Neural progenitor cell (in vitro differentiated cells): Measurements from ENCODE around the gene SOST. TPM values are rescaled to one million over a fixed set of nuclear protein-coding genes. Genes with fewer than 3 reads are reported as not detected.

ENCODE experiments used
- DNase-seq: peaks from one replicate; pipeline ENCODE4 v3.0.0-alpha.2; 2016; ENCODE audit warnings: low spot score
- H2AFZ ChIP-seq: fragments of 200-600 bp; sonication (generic); replicated peaks from 2 replicates; pipeline ENCODE4 v1.6.1; 2016; ENCODE audit warnings: antibody characterized with exemption
- H3F3A ChIP-seq: fragments of 200-600 bp; sonication (generic); 2 replicates; pipeline ENCODE4 v1.6.1; 2016; ENCODE audit warnings: antibody characterized with exemption, low read depth
- H3K27ac ChIP-seq: fragments of 200-600 bp; sonication (generic); 2 replicates; pipeline ENCODE4 v1.5.1; 2016; ENCODE audit warnings: mild to moderate bottlenecking
- H3K27me3 ChIP-seq: fragments of 200-600 bp; sonication (generic); 2 replicates; pipeline ENCODE4 v1.6.1; 2016; ENCODE audit warnings: mild to moderate bottlenecking, moderate library complexity
- H3K36me3 ChIP-seq: fragments of 200-600 bp; sonication (generic); 2 replicates; pipeline ENCODE4 v1.5.1; 2016
- H3K4me1 ChIP-seq: fragments of 200-600 bp; sonication (generic); 2 replicates; pipeline ENCODE4 v1.6.1; 2016; ENCODE audit warnings: mixed run types
- H3K4me2 ChIP-seq: fragments of 200-600 bp; sonication (generic); 2 replicates; pipeline ENCODE4 v1.6.1; 2016
- H3K4me3 ChIP-seq: fragments of 200-600 bp; sonication (generic); 2 replicates; pipeline ENCODE4 v1.5.1; 2016
- H3K79me2 ChIP-seq: fragments of 200-600 bp; sonication (generic); 2 replicates; pipeline ENCODE4 v1.6.1; 2016; ENCODE audit warnings: low read depth
- H3K9ac ChIP-seq: fragments of 200-600 bp; sonication (generic); 2 replicates; pipeline ENCODE4 v1.6.1; 2016
- H3K9me3 ChIP-seq: fragments of 200-600 bp; sonication (generic); 2 replicates; pipeline ENCODE4 v1.5.1; 2016; ENCODE audit warnings: low read depth
- H4K20me1 ChIP-seq: fragments of 200-600 bp; sonication (generic); 2 replicates; pipeline ENCODE4 v1.6.1; 2016; ENCODE audit warnings: low read depth
- H3K27ac Mint-ChIP-seq: 3 replicates; pipeline ENCODE4 v1.8.0; 2021; ENCODE audit warnings: mixed read lengths
- H3K27me3 Mint-ChIP-seq: 2 replicates; pipeline ENCODE4 v1.8.0; 2022; ENCODE audit warnings: low read depth, mild to moderate bottlenecking, inconsistent platforms, moderate library complexity, mixed read lengths; ENCODE audit not compliant: insufficient read depth
- H3K36me3 Mint-ChIP-seq: 3 replicates; pipeline ENCODE4 v1.8.0; 2021; ENCODE audit warnings: mixed read lengths
- H3K4me1 Mint-ChIP-seq: 3 replicates; pipeline ENCODE4 v1.8.0; 2021; ENCODE audit warnings: mixed read lengths
- H3K4me3 Mint-ChIP-seq: 3 replicates; pipeline ENCODE4 v1.8.0; 2021; ENCODE audit warnings: mild to moderate bottlenecking, moderate library complexity, mixed read lengths
- H3K9me3 Mint-ChIP-seq: 3 replicates; pipeline ENCODE4 v1.8.0; 2020; ENCODE audit warnings: mixed read lengths
- EZH2 ChIP-seq: fragments of 200-600 bp; sonication (generic); IDR thresholded peaks from 2 replicates; pipeline ENCODE4 v1.6.1; 2017; ENCODE audit warnings: antibody characterized with exemption, mild to moderate bottlenecking, moderate library complexity
- EZH2phosphoT487 ChIP-seq: fragments of 200-600 bp; sonication (generic); IDR thresholded peaks from 2 replicates; pipeline ENCODE4 v1.6.1; 2017; ENCODE audit warnings: antibody characterized with exemption
- total RNA-seq: library from RNA; depleted of rRNA; stranded (reverse); fragments of >200 nt; gene quantifications from 2 replicates; pipeline ENCODE4 v1.2.3, GENCODE V29; 2015; ENCODE audit warnings: low replicate concordance
- TF ChIP-seq, protein P1 (sequence below): fragments of 200-600 bp; sonication (generic); IDR thresholded peaks from 2 replicates; pipeline ENCODE4 v1.5.1; 2017; ENCODE audit warnings: antibody characterized with exemption, mild to moderate bottlenecking

SOST gene
- total RNA-seq, 1 donor from 2014 or later: 0.06 TPM

DNA sequence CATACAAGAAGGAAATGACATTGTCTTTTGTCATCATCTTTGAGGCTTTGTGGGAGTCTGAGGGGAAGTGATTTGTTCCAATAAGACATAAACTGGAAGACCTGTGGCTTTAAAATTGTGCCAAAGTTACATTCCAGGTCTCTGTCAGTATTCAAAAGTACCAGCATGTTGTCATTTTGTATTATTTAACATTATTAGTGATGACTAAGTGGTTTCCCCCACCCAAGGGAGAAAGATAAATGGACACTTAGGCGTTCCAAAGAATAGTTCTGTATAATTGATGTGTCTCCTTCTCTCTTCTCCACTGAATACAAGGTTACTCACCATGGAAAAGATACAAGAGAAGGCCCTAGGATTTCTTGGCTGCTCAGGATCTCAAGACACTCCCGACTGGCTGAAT is 25.5 kb upstream of the SOST start:
- H3K79me2 ChIP-seq: no peaks in the 10 kb centered on the region
- H4K20me1 ChIP-seq: no peaks in the 10 kb centered on the region
- no peak overlapping the region for H3K9ac ChIP-seq
- peaks cover 7% of the 10 kb centered on the region for H3F3A ChIP-seq
- no peak overlapping the region for H3K4me3 ChIP-seq
- Mint-ChIP-seq H3K36me3 (no peaks in the 10 kb centered on the region), H3K27me3 (peaks cover 5% of the 10 kb centered on the region), H3K9me3 (no peaks in the 10 kb centered on the region), H3K27ac (no peak overlapping the region), H3K4me1 (peaks cover 3% of the 10 kb centered on the region), H3K4me3 (no peak overlapping the region)
- no peaks in the 10 kb centered on the region for H3K9me3 ChIP-seq
- no peak overlapping the region for H3K4me2 ChIP-seq
- peaks cover 5% of the 10 kb centered on the region for H3K4me1 ChIP-seq
- H3K27me3 ChIP-seq: peaks cover 35% of the 10 kb centered on the region
- TF ChIP-seq EZH2 (no peak), EZH2phosphoT487 (no peak)
- TF ChIP-seq, protein P1, sequence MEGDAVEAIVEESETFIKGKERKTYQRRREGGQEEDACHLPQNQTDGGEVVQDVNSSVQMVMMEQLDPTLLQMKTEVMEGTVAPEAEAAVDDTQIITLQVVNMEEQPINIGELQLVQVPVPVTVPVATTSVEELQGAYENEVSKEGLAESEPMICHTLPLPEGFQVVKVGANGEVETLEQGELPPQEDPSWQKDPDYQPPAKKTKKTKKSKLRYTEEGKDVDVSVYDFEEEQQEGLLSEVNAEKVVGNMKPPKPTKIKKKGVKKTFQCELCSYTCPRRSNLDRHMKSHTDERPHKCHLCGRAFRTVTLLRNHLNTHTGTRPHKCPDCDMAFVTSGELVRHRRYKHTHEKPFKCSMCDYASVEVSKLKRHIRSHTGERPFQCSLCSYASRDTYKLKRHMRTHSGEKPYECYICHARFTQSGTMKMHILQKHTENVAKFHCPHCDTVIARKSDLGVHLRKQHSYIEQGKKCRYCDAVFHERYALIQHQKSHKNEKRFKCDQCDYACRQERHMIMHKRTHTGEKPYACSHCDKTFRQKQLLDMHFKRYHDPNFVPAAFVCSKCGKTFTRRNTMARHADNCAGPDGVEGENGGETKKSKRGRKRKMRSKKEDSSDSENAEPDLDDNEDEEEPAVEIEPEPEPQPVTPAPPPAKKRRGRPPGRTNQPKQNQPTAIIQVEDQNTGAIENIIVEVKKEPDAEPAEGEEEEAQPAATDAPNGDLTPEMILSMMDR: no peak
- H3K27ac ChIP-seq: no peak overlapping the region
- H2AFZ ChIP-seq: no peak overlapping the region
- DNase-seq: no peak
- no peaks in the 10 kb centered on the region for H3K36me3 ChIP-seq

DNA sequence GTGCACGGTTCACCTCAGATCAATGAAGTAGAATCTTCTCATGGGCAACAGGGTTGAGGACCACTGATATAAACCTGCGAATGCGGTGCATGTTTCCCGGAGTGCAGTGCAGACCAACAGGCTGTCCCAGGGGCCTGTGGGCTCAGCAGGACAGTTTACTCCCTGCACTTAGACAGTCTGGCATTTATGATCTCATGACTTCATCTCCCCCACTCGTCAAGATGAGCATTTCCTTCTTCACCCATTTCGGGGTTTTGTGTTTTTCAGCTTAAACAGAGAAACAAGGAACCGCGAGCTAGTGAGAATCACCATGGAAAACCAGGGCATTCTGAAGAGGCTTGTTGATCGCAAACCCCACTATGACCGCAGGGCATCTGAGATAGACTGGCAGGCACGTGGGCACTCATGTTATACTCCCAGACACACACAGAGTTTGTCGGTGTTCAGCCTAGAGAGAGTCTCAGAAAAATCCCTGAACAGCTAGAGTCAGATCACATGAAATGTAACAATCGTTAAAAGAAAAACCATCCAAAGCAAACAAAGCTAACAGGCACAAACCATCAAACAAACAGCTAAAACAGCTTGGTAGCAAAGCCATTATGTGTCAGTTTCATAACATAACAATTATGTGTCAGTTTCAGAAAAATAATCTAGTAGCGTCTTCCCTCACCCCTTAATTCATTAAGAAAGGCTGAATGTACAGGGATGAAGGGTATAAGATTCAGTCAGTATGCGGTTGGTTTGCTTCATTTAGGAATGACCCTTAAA is 24.5 kb upstream of the SOST start:
- Mint-ChIP-seq H3K36me3 (no peaks in the 10 kb centered on the region), H3K27ac (no peak overlapping the region), H3K27me3 (peaks cover 5% of the 10 kb centered on the region), H3K4me1 (peaks cover 3% of the 10 kb centered on the region), H3K4me3 (no peak overlapping the region), H3K9me3 (no peaks in the 10 kb centered on the region)
- H3K9ac ChIP-seq: no peak overlapping the region
- H4K20me1 ChIP-seq: no peaks in the 10 kb centered on the region
- no peaks in the 10 kb centered on the region for H3K36me3 ChIP-seq
- no peak for TF ChIP-seq EZH2
- no peak for TF ChIP-seq EZH2phosphoT487
- TF ChIP-seq, protein P1: no peak
- no peaks in the 10 kb centered on the region for H3K79me2 ChIP-seq
- peaks cover 37% of the 10 kb centered on the region for H3K27me3 ChIP-seq
- H3F3A ChIP-seq: peaks cover 7% of the 10 kb centered on the region
- no peaks in the 10 kb centered on the region for H3K9me3 ChIP-seq
- no peak overlapping the region for H2AFZ ChIP-seq
- H3K4me1 ChIP-seq: peaks cover 5% of the 10 kb centered on the region
- H3K4me3 ChIP-seq: no peak overlapping the region
- H3K4me2 ChIP-seq: no peak overlapping the region
- DNase-seq: no peak
- no peak overlapping the region for H3K27ac ChIP-seq

DNA sequence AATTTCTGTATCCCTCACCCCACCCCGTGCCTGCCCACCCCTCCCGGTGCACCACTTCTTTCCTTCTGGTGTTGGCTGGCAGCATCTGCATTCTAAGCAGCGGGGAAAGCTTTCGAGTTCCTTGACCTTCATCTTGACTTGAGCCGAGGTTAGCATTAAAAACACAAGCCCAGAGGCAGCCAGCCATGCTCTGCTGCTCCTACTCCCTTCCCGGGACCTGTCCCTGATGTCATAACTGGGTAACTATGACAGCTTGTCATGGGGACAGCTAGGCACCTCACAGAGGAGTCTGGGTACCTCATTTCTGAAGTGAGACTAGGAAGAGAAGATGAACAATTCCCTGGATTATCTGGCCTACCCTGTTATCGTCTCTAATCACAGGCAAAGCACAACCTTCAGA is 21.5 kb upstream of the SOST start, which contains the start of gene CFAP97D1:
TSS of gene CFAP97D1 (plus strand) at position 301 of the 400 bp plus-strand sequence. CDS start at position 329, 28 bp downstream.
- no peaks in the 10 kb centered on the region for H3K9me3 ChIP-seq
- H3K27ac Mint-ChIP-seq: no peak within 1 kb of the TSS
- H3F3A ChIP-seq: peaks cover 7% of the 10 kb centered on the region
- peak within 1 kb of the TSS; percentile 76 for H2AFZ ChIP-seq
- H3K4me2 ChIP-seq: peak within 1 kb of the TSS; percentile 83
- H3K27me3 Mint-ChIP-seq: peaks cover 6% of the 10 kb centered on the region
- no peaks in the 10 kb centered on the region for H3K9me3 Mint-ChIP-seq
- H3K9ac ChIP-seq: no peak within 1 kb of the TSS
- H3K4me1 ChIP-seq: peaks cover 5% of the 10 kb centered on the region
- peaks cover 37% of the 10 kb centered on the region for H3K27me3 ChIP-seq
- H3K36me3 Mint-ChIP-seq: peaks cover under 1% of the 10 kb centered on the region
- peaks cover 3% of the 10 kb centered on the region for H4K20me1 ChIP-seq
- no peak within 1 kb of the TSS for H3K27ac ChIP-seq
- H3K4me3 ChIP-seq: peak within 1 kb of the TSS; percentile 69
- peaks cover 4% of the 10 kb centered on the region for H3K79me2 ChIP-seq
- no peaks in the 10 kb centered on the region for H3K36me3 ChIP-seq
- H3K4me3 Mint-ChIP-seq: peak within 1 kb of the TSS; percentile 83
- no peak for TF ChIP-seq EZH2
- TF ChIP-seq, protein P1: no peak
- TF ChIP-seq EZH2phosphoT487: no peak
- no peak for DNase-seq
- peaks cover 9% of the 10 kb centered on the region for H3K4me1 Mint-ChIP-seq
